H1 (cell line): ENCODE results near the gene SPEN. TPM values are rescaled to one million over a fixed set of nuclear protein-coding genes. Genes with fewer than 3 reads are reported as not detected.

Experiments
- CTCF ChIA-PET: fragments of 300-600 bp; sonication (Branson Sonifier 250); formaldehyde crosslinking; loops from one replicate; lab custom pipeline; 2021; ENCODE audit not compliant: partially characterized antibody; lab: Charles Lee
- POLR2A ChIA-PET: fragments of 300-600 bp; sonication (Branson Sonifier 250); formaldehyde crosslinking; loops from one replicate; lab custom pipeline; 2021; ENCODE audit warnings: inconsistent platforms; ENCODE audit not compliant: partially characterized antibody; lab: Charles Lee
- DNase-seq, 2 experiments: peaks; one replicate each; pipeline versions ENCODE4 v3.0.0 to v3.0.0-alpha.2; 2010 to 2022; ENCODE audit warnings: low spot score in 2 of 2, low read depth in 1 of 2, mixed read lengths in 1 of 2
- FAIRE-seq: peaks from 2 replicates; lab custom pipeline; 2011; peaks lifted over from hg19 to GRCh38; lab: Jason Lieb, UNC
- H2AFZ ChIP-seq: 2 replicates; pipeline ENCODE4 v1.8.1; 2012; ENCODE audit warnings: low read length, inconsistent platforms
- H2AK5ac ChIP-seq: 2 replicates; pipeline ENCODE4 v1.6.1; 2013; ENCODE audit warnings: low read depth, low read length
- H2BK120ac ChIP-seq: replicated peaks from 2 replicates; pipeline ENCODE3; 2013; ENCODE audit warnings: low read depth, low read length, inconsistent platforms
- H2BK12ac ChIP-seq: 2 replicates; pipeline ENCODE4 v1.6.1; 2013; ENCODE audit warnings: low read depth, low read length
- H2BK15ac ChIP-seq: 2 replicates; pipeline ENCODE4 v1.6.1; 2013; ENCODE audit warnings: low read length
- H2BK20ac ChIP-seq: 2 replicates; pipeline ENCODE4 v1.6.1; 2013; ENCODE audit warnings: low read length
- H2BK5ac ChIP-seq: 2 replicates; pipeline ENCODE4 v1.6.1; 2013; ENCODE audit warnings: low read depth, low read length
- H3K14ac ChIP-seq: 2 replicates; pipeline ENCODE4 v1.6.1; 2013; ENCODE audit warnings: inconsistent platforms; ENCODE audit not compliant: insufficient read length
- H3K18ac ChIP-seq: 2 replicates; pipeline ENCODE4 v1.6.1; 2013; ENCODE audit warnings: low read length; ENCODE audit errors: extremely low read depth
- H3K23ac ChIP-seq: 2 replicates; pipeline ENCODE4 v1.6.1; 2013; ENCODE audit warnings: inconsistent platforms; ENCODE audit not compliant: insufficient read length
- H3K23me2 ChIP-seq: 2 replicates; pipeline ENCODE4 v1.6.1; 2013; ENCODE audit warnings: low read depth, low read length
- H3K27ac ChIP-seq: 2 replicates; pipeline ENCODE4 v1.6.1; 2011; ENCODE audit warnings: low read depth, low read length, inconsistent platforms
- H3K27me3 ChIP-seq, 4 experiments: replicated peaks in 1 of 4; 1 replicate in 1 of 4; 2 replicates in 3 of 4; pipeline versions ENCODE4 v1.6.1 to v1.8.1; 2011 to 2013; ENCODE audit warnings: low read length in 3 of 4, mild to moderate bottlenecking in 3 of 4, inconsistent platforms in 2 of 4, mixed read lengths in 2 of 4, moderate library complexity in 1 of 4; ENCODE audit not compliant: control insufficient read depth in 3 of 4, insufficient read depth in 3 of 4; ENCODE audit errors: extremely low read depth in 1 of 4
- H3K36me3 ChIP-seq, 4 experiments: 2 replicates each; pipeline versions ENCODE4 v1.6.1 to v1.8.1; 2011 to 2013; ENCODE audit warnings: mild to moderate bottlenecking in 4 of 4, low read length in 3 of 4, moderate library complexity in 2 of 4, control low read depth in 1 of 4, inconsistent platforms in 1 of 4; ENCODE audit not compliant: insufficient read depth in 4 of 4, control insufficient read depth in 2 of 4
- H3K4ac ChIP-seq: replicated peaks from 2 replicates; pipeline ENCODE3; 2013; ENCODE audit warnings: low read length, low read depth, mixed read lengths, inconsistent platforms; ENCODE audit not compliant: insufficient read length
- H3K4me1 ChIP-seq, 4 experiments: replicated peaks in 1 of 4; 1 replicate in 1 of 4; 2 replicates in 3 of 4; pipeline versions ENCODE4 v1.6.1 to v1.8.1; 2011 to 2013; ENCODE audit warnings: low read length in 3 of 4, inconsistent platforms in 2 of 4, mixed read lengths in 1 of 4; ENCODE audit not compliant: insufficient read depth in 4 of 4, control insufficient read depth in 3 of 4
- H3K4me2 ChIP-seq, 2 experiments: 2 replicates each; pipeline versions ENCODE4 v1.6.1 to v1.8.1; 2011 to 2013; ENCODE audit warnings: low read depth in 2 of 2, low read length in 2 of 2, control low read depth in 1 of 2, inconsistent platforms in 1 of 2, mild to moderate bottlenecking in 1 of 2; ENCODE audit not compliant: insufficient read depth in 1 of 2
- H3K4me3 ChIP-seq, 4 experiments: fragments of 200-600, 300-600 bp in 1 of 4; sonication (generic), shearing (Covaris generic), sonication (Bioruptor Twin) in 1 of 4; 2 replicates each; pipeline versions ENCODE4 v1.5.1 to v1.8.1; 2011 to 2016; ENCODE audit warnings: low read length in 4 of 4, low read depth in 3 of 4, control low read depth in 2 of 4, inconsistent platforms in 2 of 4, mild to moderate bottlenecking in 2 of 4, mixed read lengths in 1 of 4, moderate library complexity in 1 of 4; ENCODE audit not compliant: insufficient read depth in 2 of 4; ENCODE audit errors: extremely low read depth in 1 of 4
- H3K56ac ChIP-seq: replicated peaks from 2 replicates; pipeline ENCODE3; 2013; ENCODE audit warnings: low read depth, mild to moderate bottlenecking, mixed read lengths, low read length, inconsistent platforms; ENCODE audit not compliant: insufficient read length
- H3K79me1 ChIP-seq: 2 replicates; pipeline ENCODE4 v1.6.1; 2013; ENCODE audit warnings: low read depth, low read length, control low read depth
- H3K79me2 ChIP-seq, 2 experiments: 2 replicates each; pipeline versions ENCODE4 v1.6.1 to v1.8.1; 2012 to 2013; ENCODE audit warnings: low read length in 2 of 2, mild to moderate bottlenecking in 2 of 2, inconsistent platforms in 1 of 2; ENCODE audit not compliant: insufficient read depth in 2 of 2, control insufficient read depth in 1 of 2
- H3K9ac ChIP-seq, 4 experiments: replicated peaks in 1 of 4; 1 replicate in 1 of 4; 2 replicates in 3 of 4; pipeline versions ENCODE4 v1.6.1 to v1.8.1; 2011 to 2013; ENCODE audit warnings: low read depth in 3 of 4, low read length in 3 of 4, control low read depth in 2 of 4, mild to moderate bottlenecking in 2 of 4, moderate library complexity in 2 of 4, inconsistent platforms in 1 of 4; ENCODE audit errors: extremely low read depth in 1 of 4
- H3K9me3 ChIP-seq, 2 experiments: 2 replicates each; pipeline versions ENCODE4 v1.6.1 to v1.8.1; 2012 to 2013; ENCODE audit warnings: mild to moderate bottlenecking in 2 of 2, moderate library complexity in 2 of 2, control low read depth in 1 of 2, inconsistent platforms in 1 of 2, low read depth in 1 of 2, low read length in 1 of 2, mixed read lengths in 1 of 2; ENCODE audit not compliant: insufficient read depth in 2 of 2
- H4K20me1 ChIP-seq, 2 experiments: replicated peaks in 1 of 2; 2 replicates each; pipeline versions ENCODE3 to v1.8.1; 2011 to 2013; ENCODE audit warnings: inconsistent platforms in 2 of 2, low read length in 2 of 2, mild to moderate bottlenecking in 1 of 2; ENCODE audit not compliant: insufficient read depth in 2 of 2, control insufficient read depth in 1 of 2
- H4K5ac ChIP-seq: 2 replicates; pipeline ENCODE4 v1.6.1; 2013; ENCODE audit warnings: low read length, low read depth, mixed read lengths, inconsistent platforms; ENCODE audit not compliant: insufficient read length
- H4K8ac ChIP-seq: 2 replicates; pipeline ENCODE4 v1.8.0; 2013; ENCODE audit warnings: mild to moderate bottlenecking, moderate library complexity, low read length, inconsistent platforms; ENCODE audit not compliant: insufficient read depth; ENCODE audit errors: extremely low read depth
- H4K91ac ChIP-seq: replicated peaks from 2 replicates; pipeline ENCODE3; 2013; ENCODE audit warnings: low read length, mixed read lengths, inconsistent platforms; ENCODE audit not compliant: insufficient read length
- RXRA ChIP-seq: IDR thresholded peaks from 2 replicates; pipeline ENCODE4 v1.6.1; 2011; ENCODE audit warnings: low read depth, mild to moderate bottlenecking, low read length, moderate library complexity; ENCODE audit not compliant: insufficient read depth
- WGBS, 2 experiments: shearing (Covaris generic) in 1 of 2; methylation state at CpG; one replicate each; pipeline versions ENCODE4 v1.1.6 to v1.1.7; 2013 to 2015; ENCODE audit warnings: low lambda C conversion rate in 2 of 2, mixed read lengths in 2 of 2, inconsistent platforms in 1 of 2, low coverage in 1 of 2, missing lambda C conversion rate in 1 of 2; ENCODE audit not compliant: insufficient replicate concordance in 2 of 2, insufficient coverage in 1 of 2, insufficient read length in 1 of 2; ENCODE audit errors: extremely low coverage in 1 of 2, missing lambda C conversion rate in 1 of 2; 5-methylcytosine and 5-hydroxymethylcytosine counted together
- polyA plus RNA-seq, 7 experiments: library from polyadenylated mRNA; depleted of rRNA in 3 of 7; stranded (reverse) in 5 of 7; unstranded in 2 of 7; fragments of >200 nt in 5 of 7; fragments of 200-250 nt in 2 of 7; gene quantifications; 1 replicate in 5 of 7; 2 replicates in 1 of 7; 4 replicates in 1 of 7; pipeline versions ENCODE4 v1.2.1 to v1.2.3, GENCODE V29; 2011 to 2013; ENCODE audit warnings: missing spikeins in 2 of 7, mixed read lengths in 2 of 7
- total RNA-seq: library from RNA; stranded (reverse); fragmentation: NEBNext Ultra II Directional; extraction: Animal tissue kit (Norgen Biotek cat#: 25700); gene quantifications from 2 replicates; pipeline ENCODE4 v1.2.1, GENCODE V29; 2021

SPEN gene
- total and polyA plus RNA-seq, 2 of the 8 experiments (the other 6 are each of a cell fraction or from before 2014, with no cell fraction given), result 12.5 to 52.1 TPM

DNA sequence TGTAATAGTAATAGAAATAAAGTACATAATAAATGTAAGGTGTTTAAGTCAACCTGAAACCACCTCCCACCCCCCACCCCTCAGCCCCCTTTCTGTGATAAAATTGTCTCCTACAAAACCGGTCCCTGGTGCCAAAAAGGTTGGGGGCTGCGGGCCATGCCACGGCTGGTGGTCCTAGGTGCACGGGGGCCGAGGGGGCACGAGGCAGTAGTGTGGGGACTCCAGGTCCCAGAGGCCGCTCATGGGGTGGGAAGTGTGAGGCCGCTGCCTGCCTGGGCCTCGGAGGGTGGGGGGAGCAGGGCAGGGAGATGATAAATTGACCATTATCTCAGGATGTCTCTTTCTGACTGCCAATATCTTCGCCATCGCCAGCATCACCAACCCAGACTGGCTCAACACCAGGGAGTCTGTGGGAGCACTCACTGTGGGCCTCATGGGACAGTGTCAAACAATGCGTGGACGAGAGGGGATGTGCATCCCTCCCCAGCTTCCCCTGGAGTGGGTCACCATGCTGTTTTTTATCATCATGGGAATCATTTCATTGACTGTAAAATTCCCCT lies 121.9 kb downstream of the SPEN start:
- 95% methylated on average over 13 of the region's 13 CpGs; no CpG with 5 or more reads in 1 of the 2 experiments for WGBS, 2 experiments
- peaks cover 0 to 15% of the 10 kb centered on the region in 2 experiments; a peak in 2 of 4 replicates for H3K79me2 ChIP-seq

More for the DNA sequence above, 121.9 kb downstream of the SPEN start:
- no peak overlapping the region for H3K56ac ChIP-seq
- H3K9ac ChIP-seq, result no peak overlapping the region
- no peak overlapping the region for H2BK15ac ChIP-seq
- no peak overlapping the region for H2AK5ac ChIP-seq
- peaks cover 0 to 2% of the 10 kb centered on the region in 2 experiments for H4K20me1 ChIP-seq
- H3K36me3 ChIP-seq, result peaks cover 0 to 16% (median 8%) of the 10 kb centered on the region in 4 experiments; a peak in 6 of 8 replicates
- no peak overlapping the region for H3K14ac ChIP-seq
- H3K27me3 ChIP-seq, result no peaks in the 10 kb centered on the region
- H3K4me3 ChIP-seq, result no peak overlapping the region
- ChIA-PET POLR2A (interaction anchor here (0.9 kb wide), 1 partner anchor 29 kb away, joined by 3 read pairs; no protein-coding TSS in a partner anchor), CTCF (interaction anchor here (0.6 to 3.2 kb wide), 3 partner anchors 12 to 44 kb away, joined by 3 to 15 read pairs (median 4); no protein-coding TSS in a partner anchor)
- no peak overlapping the region for H3K4me2 ChIP-seq
- H3K9me3 ChIP-seq, result peaks cover 12 to 13% of the 10 kb centered on the region in 2 experiments
- H3K23me2 ChIP-seq, result no peaks in the 10 kb centered on the region
- H2AFZ ChIP-seq, result no peak overlapping the region
- H3K4me1 ChIP-seq, result no peaks in the 10 kb centered on the region
- H4K91ac ChIP-seq, result no peak overlapping the region
- DNase-seq (no peak), FAIRE-seq (no peak)
- no peak overlapping the region for H2BK12ac ChIP-seq
- H3K4ac ChIP-seq, result no peak overlapping the region
- H3K18ac ChIP-seq, result no peak overlapping the region
- H3K23ac ChIP-seq, result no peak overlapping the region
- no peak for TF ChIP-seq RXRA
- H3K79me1 ChIP-seq, result peaks cover 5% of the 10 kb centered on the region
- H4K5ac ChIP-seq, result no peak overlapping the region
- H2BK20ac ChIP-seq, result no peak overlapping the region
- no peak overlapping the region for H4K8ac ChIP-seq
- H2BK5ac ChIP-seq, result no peak overlapping the region
- H2BK120ac ChIP-seq, result no peak overlapping the region
- no peak overlapping the region for H3K27ac ChIP-seq
